ENCODE data around the gene B3GALT4. TPM values are rescaled to one million over a fixed set of nuclear protein-coding genes. Genes with fewer than 3 reads are reported as not detected.

The B3GALT4 gene, protein sequence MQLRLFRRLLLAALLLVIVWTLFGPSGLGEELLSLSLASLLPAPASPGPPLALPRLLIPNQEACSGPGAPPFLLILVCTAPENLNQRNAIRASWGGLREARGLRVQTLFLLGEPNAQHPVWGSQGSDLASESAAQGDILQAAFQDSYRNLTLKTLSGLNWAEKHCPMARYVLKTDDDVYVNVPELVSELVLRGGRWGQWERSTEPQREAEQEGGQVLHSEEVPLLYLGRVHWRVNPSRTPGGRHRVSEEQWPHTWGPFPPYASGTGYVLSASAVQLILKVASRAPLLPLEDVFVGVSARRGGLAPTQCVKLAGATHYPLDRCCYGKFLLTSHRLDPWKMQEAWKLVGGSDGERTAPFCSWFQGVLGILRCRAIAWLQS
- 10 to 100 TPM in 4 of 5 donors, not detected in 1; 10.8 to 42.9 (median 32.6) TPM for total RNA-seq
- 10 to 100 TPM in 2 of 3 donors, 1 to 10 TPM in 1; 9.8 to 11.5 (median 10.5) TPM for polyA plus RNA-seq
- long read RNA-seq, donor 1, partial matches to known transcripts: 0 of 1 reads
- long read RNA-seq, donor 1, other reads (novel, unspliced or antisense): 0 of 1 reads
- long read RNA-seq, donor 2, partial matches to known transcripts: 0 of 3 reads
- long read RNA-seq, donor 2, other reads (novel, unspliced or antisense): 0 of 3 reads
- long read RNA-seq, donor 3, partial matches to known transcripts: 0 of 7 reads
- long read RNA-seq, donor 3, other reads (novel, unspliced or antisense): 6 of 7 reads
- long read RNA-seq, donor 4, partial matches to known transcripts: 0 of 1 reads
- long read RNA-seq, donor 4, other reads (novel, unspliced or antisense): 0 of 1 reads
- long read RNA-seq, donor 5, partial matches to known transcripts: 0 of 3 reads
- long read RNA-seq, donor 5, other reads (novel, unspliced or antisense): 0 of 3 reads
- long read RNA-seq, donor 6, transcript B3GALT4-204 (1 exons, 1,694 nt): major isoform, 13 of 13 reads
- long read RNA-seq, donor 6, partial matches to known transcripts: 0 of 13 reads
- long read RNA-seq, donor 6, other reads (novel, unspliced or antisense): 0 of 13 reads
- long read RNA-seq, donor 7, partial matches to known transcripts: 0 of 3 reads
- long read RNA-seq, donor 7, other reads (novel, unspliced or antisense): 0 of 3 reads
- long read RNA-seq, donor 8, transcript B3GALT4-204 (1 exons, 1,694 nt): major isoform, 5 of 16 reads
- long read RNA-seq, donor 8, partial matches to known transcripts: 0 of 16 reads
- long read RNA-seq, donor 8, other reads (novel, unspliced or antisense): 11 of 16 reads
- long read RNA-seq, donor 9, partial matches to known transcripts: 10 of 13 reads
- long read RNA-seq, donor 9, other reads (novel, unspliced or antisense): 0 of 13 reads
- long read RNA-seq, donor 10, partial matches to known transcripts: 0 of 2 reads
- long read RNA-seq, donor 10, other reads (novel, unspliced or antisense): 0 of 2 reads

DNA sequence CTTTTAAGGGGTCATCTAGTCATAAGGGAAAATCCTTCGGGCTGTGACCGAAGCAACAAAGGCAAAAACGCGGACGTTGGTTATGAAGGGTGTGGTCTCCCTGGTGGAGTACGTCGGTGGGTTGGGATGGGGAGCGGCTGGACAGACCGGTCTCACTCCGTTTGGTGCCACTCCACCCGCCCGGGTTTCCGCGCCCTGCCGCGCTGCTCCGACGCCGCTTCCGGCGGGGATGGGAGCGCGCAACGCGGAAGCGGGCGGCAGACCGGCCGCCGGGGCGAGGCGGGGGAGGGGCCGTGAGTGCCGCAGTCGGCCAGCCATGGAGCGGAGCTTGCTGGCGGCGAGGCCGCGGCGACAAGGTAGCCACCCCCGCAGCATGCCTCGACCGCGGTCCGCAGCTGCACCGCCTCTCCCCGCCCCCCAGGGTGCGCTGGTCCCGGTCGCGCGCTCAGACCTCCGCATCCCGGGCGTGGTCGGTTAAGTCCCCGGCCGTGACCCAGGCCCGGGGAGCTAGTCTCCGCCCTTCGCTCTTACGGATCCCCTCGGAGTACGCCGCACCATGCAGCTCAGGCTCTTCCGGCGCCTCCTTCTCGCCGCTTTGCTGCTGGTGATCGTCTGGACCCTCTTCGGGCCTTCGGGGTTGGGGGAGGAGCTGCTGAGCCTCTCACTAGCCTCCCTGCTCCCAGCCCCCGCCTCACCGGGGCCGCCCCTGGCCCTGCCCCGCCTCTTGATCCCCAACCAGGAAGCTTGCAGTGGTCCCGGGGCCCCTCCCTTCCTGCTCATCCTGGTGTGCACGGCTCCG lies at the start of gene B3GALT4:
TSS of gene B3GALT4 (plus strand) at position 260 of the 799 bp plus-strand sequence. CDS start at position 557, 297 bp downstream.
- intact Hi-C loops (cut with DNase I; ENCODE audit: low total_unique reads): no loop called here
- Histone ChIP-seq H3K36me3 (peaks cover 45 to 74% (median 72%) of the 10 kb centered on the region in 4 donors), H3K27me3 (no peaks in the 10 kb centered on the region), H3K27ac (peak within 1 kb of the TSS; percentile 91 to 97 (median 95)), H3K9me3 (no peaks in the 10 kb centered on the region), H3K4me3 (peak within 1 kb of the TSS; percentile 70 to 79 (median 74)), H3K4me1 (peaks cover 58 to 81% (median 75%) of the 10 kb centered on the region in 4 donors)
- WGBS, 5 donors: 0 to 1% (median 0%) methylated on average over 52 to 80 of the region's 80 CpGs
- TF ChIP-seq EP300 (IDR thresholded peaks at IDR 0.05): no peak
- TF ChIP-seq POLR2A (IDR thresholded peaks at IDR 0.05): no peak
- peak in 2 of 3 donors; percentile 77 to 90 for TF ChIP-seq POLR2AphosphoS5 (IDR thresholded peaks at IDR 0.05)
- TF ChIP-seq, protein P1, sequence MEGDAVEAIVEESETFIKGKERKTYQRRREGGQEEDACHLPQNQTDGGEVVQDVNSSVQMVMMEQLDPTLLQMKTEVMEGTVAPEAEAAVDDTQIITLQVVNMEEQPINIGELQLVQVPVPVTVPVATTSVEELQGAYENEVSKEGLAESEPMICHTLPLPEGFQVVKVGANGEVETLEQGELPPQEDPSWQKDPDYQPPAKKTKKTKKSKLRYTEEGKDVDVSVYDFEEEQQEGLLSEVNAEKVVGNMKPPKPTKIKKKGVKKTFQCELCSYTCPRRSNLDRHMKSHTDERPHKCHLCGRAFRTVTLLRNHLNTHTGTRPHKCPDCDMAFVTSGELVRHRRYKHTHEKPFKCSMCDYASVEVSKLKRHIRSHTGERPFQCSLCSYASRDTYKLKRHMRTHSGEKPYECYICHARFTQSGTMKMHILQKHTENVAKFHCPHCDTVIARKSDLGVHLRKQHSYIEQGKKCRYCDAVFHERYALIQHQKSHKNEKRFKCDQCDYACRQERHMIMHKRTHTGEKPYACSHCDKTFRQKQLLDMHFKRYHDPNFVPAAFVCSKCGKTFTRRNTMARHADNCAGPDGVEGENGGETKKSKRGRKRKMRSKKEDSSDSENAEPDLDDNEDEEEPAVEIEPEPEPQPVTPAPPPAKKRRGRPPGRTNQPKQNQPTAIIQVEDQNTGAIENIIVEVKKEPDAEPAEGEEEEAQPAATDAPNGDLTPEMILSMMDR (IDR thresholded peaks at IDR 0.05): peak in 5 of 7 experiments; percentile 21 to 68 (median 34)
- DNase-seq: peak; percentile 84 to 95

DNA sequence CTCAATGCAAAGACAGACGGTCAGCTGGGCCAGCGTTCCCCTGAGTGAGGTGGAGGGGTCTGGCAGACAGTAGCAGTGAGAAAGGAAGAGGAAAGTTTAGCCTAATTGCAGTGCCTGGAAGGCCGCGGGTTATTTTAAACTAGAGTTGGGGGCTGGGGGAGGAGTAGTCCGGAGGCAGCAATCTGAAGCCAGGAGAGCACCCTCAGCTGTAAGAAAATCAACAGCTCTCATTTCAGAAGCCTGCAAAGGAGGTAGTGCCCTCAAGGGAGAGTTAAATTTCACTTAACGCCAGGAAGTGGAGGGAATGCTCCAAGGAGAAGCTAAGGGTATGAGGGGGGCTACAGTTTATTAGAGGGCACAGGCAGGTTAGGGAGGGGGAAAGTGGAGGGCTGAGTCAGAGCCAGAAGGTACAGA lies 41.7 kb upstream of the B3GALT4 start:
- intact Hi-C loops (cut with DNase I; ENCODE audit: low total_unique reads): loop anchor here (10.0 kb wide), 1 partner anchor 110 kb away; no protein-coding TSS in a partner anchor
- no peak for DNase-seq
- no peaks in the 10 kb centered on the region for H3K9me3 ChIP-seq
- peaks cover 0 to 39% (median 12%) of the 10 kb centered on the region in 3 donors for H3K27me3 ChIP-seq
- WGBS, 5 donors: 13 to 24% (median 19%) methylated on average over 6 of the region's 6 CpGs
- H3K4me3 ChIP-seq: no peak overlapping the region
- H3K4me1 ChIP-seq: no peaks in the 10 kb centered on the region
- TF ChIP-seq, protein P1 (IDR thresholded peaks at IDR 0.05): no peak
- TF ChIP-seq POLR2A (IDR thresholded peaks at IDR 0.05): no peak
- no peak for TF ChIP-seq POLR2AphosphoS5 (IDR thresholded peaks at IDR 0.05)
- TF ChIP-seq EP300 (IDR thresholded peaks at IDR 0.05): no peak
- no peaks in the 10 kb centered on the region for H3K36me3 ChIP-seq
- H3K27ac ChIP-seq: no peak overlapping the region

DNA sequence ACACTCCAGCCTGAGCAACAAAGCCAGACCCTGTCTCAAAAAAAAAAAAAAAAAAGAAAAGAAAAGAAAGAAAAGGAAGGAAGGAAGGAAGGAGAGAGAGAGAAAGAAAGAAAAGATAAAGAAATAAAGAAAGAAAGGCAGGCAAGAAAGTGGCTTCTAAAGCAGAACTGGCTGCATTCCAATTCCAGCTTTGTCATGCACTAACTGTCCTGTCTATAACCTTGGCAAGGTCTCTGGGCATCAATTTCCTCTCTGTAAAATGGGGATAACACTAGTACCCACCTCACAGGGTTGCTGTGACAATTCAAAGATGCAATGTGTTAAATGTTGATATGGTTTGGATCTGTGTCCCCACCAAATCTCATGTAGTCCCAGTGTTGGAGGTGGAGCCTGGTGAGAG lies 40.6 kb upstream of the B3GALT4 start:
- Histone ChIP-seq H3K27ac (no peak overlapping the region), H3K4me3 (no peak overlapping the region), H3K4me1 (no peaks in the 10 kb centered on the region), H3K9me3 (no peaks in the 10 kb centered on the region), H3K27me3 (peaks cover 0 to 50% (median 12%) of the 10 kb centered on the region in 3 donors), H3K36me3 (no peaks in the 10 kb centered on the region)
- TF ChIP-seq POLR2AphosphoS5 (IDR thresholded peaks at IDR 0.05) (no peak), POLR2A (IDR thresholded peaks at IDR 0.05) (no peak), EP300 (IDR thresholded peaks at IDR 0.05) (no peak)
- TF ChIP-seq, protein P1 (IDR thresholded peaks at IDR 0.05): no peak
- DNase-seq: no peak
- intact Hi-C loops (cut with DNase I; ENCODE audit: low total_unique reads): loop anchor here (10.0 kb wide), 1 partner anchor 112 kb away; no protein-coding TSS in a partner anchor
